Measurements from ENCODE around the gene BAIAP2. TPM values are rescaled to one million over a fixed set of nuclear protein-coding genes. Genes with fewer than 3 reads are reported as not detected.
"Not testable (repeated sequence)": the region's sequence is repeated elsewhere in the genome, so short reads cannot be mapped to it uniquely, and the experiment has no call there.

Gene BAIAP2
- total RNA-seq, 2 experiments from 2014 or later, result 3.3 to 3.6 TPM

DNA sequence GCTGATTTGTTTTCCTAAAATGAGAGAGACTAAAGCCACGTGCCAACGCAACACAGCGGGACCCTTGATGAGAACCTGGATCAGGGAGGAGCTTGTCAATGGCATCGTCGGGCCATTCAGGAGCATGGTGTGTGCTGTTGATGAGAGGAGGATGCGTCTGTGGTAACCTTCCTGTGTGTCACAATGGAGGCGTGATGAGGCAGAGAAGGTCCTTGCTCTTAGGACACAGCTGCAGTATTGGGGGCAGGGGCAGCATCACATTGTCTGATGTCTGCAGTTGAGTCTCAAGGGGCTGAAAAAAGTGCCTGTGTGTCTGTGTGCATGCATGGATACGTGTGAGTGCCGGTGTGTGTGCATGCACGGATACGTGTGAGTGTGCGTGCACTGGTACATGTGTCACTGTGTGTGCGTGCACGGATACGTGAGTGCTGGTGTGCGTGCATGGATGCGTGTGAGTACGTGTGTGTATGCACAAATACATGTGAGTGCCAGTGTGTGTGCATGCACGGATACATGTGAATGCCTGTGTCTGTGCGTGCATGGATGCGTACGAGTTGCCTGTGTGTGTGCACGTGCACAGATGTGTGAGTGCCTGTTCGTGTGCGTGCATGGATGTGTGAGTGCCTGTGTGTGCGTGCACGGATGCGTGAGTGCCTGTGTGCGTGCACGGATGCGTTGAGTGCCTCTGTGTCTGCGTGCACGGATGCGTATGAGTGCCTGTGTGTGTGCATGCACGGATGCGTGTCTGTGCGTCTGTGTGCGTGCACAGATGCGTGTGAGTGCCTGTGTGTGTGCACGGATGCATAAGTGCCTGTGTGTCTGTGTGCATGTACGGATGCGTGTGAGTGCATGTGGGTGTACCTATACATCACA lies 39.3 kb downstream of the BAIAP2 start:
- POLR2A ChIA-PET, result no interaction called here
- Mint-ChIP-seq H3K9me3 (no peaks in the 10 kb centered on the region), H3K27ac (no peak overlapping the region), H3K4me1 (ENCODE audit: low read depth) (no peaks in the 10 kb centered on the region), H3K4me3 (no peak overlapping the region), H3K27me3 (no peaks in the 10 kb centered on the region), H3K36me3 (no peaks in the 10 kb centered on the region)
- CTCF ChIA-PET, result interaction anchor here (1.2 kb wide), 1 partner anchor 50 kb away, joined by 3 read pairs; no protein-coding TSS in a partner anchor
- no peak for DNase-seq
- intact Hi-C loops (cut with micrococcal nuclease), result no loop called here

DNA sequence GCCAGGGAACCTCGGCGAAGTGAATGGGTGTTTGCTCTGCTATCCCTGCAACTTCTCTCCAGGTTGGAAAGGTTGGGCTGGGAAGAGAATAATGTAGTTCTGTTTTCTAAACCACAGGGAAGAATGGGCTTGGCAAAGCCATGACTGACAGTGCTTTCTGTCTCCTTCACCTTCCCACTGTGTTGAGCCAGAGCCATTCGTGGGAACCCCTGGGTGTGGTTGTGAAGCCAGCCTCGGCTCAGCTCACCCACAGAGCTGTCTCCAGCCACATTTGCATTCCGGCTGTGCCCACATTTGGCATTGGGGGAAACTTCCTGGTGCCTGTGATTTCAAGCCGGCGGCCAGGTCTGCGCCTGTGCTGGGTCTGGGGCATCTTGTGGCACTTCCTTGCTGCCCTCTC lies 39.9 kb downstream of the BAIAP2 start:
- intact Hi-C loops (cut with micrococcal nuclease), result no loop called here
- Mint-ChIP-seq H3K27me3 (no peaks in the 10 kb centered on the region), H3K4me1 (ENCODE audit: low read depth) (no peaks in the 10 kb centered on the region), H3K9me3 (no peaks in the 10 kb centered on the region), H3K36me3 (no peaks in the 10 kb centered on the region), H3K4me3 (no peak overlapping the region), H3K27ac (no peak overlapping the region)
- no peak for DNase-seq
- ChIA-PET CTCF (no interaction called here), POLR2A (no interaction called here)

DNA sequence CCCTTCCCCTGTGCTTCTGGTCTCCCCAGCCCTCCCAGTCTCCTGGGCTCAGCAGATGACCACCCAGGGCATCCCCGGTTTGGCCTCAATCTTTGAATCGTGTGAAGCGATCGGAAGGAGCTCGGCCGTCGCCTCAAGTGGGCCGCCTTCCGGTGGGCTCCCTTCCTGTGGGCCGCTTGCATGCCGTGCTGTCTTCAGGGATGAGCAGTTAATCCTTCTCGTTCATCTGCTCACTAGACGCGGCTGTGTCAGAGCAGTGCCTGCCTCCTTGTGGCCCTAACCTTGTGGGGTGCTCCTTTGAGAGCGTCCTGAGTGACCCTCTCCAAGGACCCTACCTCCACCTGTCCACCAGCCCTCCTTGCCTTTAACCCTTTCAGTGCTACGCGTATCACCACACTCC lies 40.4 kb downstream of the BAIAP2 start:
- Mint-ChIP-seq H3K4me3 (no peak overlapping the region), H3K36me3 (no peaks in the 10 kb centered on the region), H3K27ac (no peak overlapping the region), H3K9me3 (no peaks in the 10 kb centered on the region), H3K4me1 (ENCODE audit: low read depth) (no peaks in the 10 kb centered on the region), H3K27me3 (no peaks in the 10 kb centered on the region)
- CTCF ChIA-PET, result no interaction called here
- POLR2A ChIA-PET, result no interaction called here
- intact Hi-C loops (cut with micrococcal nuclease), result no loop called here
- DNase-seq, result no peak

DNA sequence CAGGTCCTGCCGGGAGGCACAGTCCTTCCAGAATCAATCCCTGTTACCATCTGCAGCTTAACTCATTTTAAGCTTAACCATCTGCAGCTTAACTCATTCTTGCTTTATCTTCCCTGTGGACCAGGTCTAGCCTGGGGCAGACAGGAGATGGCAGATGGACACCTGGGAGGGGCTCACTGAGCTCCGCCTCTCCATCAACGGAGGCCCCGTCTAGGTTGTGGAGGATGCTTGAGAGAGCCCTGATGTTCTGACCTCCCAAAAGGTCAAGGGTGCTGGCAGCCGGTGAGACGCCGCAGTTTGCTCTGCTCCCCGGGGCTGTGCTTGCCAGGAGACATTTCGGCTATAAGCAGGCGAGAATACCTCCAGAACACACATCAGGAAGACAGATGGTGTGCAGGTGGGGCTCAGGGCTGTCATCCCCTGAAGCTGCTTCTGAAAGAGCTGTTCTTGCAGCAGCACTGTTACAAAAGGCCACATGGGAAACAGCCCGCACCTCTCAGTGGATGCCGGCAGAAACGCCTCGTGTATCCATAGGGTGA lies 41.3 kb downstream of the BAIAP2 start:
- Mint-ChIP-seq H3K4me3 (no peak overlapping the region), H3K4me1 (ENCODE audit: low read depth) (no peaks in the 10 kb centered on the region), H3K27ac (no peak overlapping the region), H3K36me3 (no peaks in the 10 kb centered on the region), H3K9me3 (no peaks in the 10 kb centered on the region), H3K27me3 (no peaks in the 10 kb centered on the region)
- no peak for DNase-seq
- POLR2A ChIA-PET, result no interaction called here
- CTCF ChIA-PET, result no interaction called here
- intact Hi-C loops (cut with micrococcal nuclease), result no loop called here

DNA sequence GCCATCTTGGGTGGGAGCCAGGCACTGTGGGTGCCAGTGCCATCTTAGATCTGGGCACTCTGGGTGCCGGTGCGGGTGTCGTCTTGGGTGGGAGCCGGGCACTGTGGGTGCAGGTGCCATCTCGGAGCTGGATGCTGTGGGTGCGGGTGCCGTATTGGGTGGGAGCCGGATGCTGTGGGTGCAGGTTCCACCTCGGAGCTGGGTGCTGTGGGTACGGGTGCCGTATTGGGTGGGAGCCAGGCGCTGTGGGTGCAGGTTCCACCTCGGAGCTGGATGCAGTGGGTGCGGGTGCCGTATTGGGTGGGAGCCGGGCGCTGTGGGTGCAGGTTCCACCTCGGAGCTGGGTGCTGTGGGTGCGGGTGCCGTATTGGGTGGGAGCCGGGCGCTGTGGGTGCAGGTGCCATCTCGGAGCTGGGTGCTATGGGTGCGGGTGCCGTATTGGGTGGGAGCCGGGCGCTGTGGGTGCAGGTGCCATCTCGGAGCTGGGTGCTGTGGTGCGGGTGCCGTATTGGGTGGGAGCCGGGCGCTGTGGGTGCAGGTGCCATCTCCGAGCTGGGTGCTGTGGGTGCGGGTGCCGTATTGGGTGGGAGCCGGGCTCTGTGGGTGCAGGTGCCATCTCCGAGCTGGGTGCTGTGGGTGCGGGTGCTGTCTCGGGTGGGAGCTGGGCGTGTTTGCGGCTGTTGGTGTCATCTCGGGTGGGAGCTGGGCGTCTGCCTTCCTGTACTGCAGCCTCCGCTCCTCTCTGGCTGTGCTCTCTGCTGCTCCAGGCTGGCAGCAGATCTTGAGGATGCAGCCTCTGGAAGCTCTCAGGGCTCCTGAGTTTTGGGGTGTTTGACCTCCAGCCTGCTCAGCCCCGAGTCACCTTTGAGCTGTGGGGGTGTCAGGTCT lies 43.3 kb downstream of the BAIAP2 start:
- intact Hi-C loops (cut with micrococcal nuclease); H3K27me3 Mint-ChIP-seq; H3K27ac Mint-ChIP-seq; H3K4me3 Mint-ChIP-seq; POLR2A ChIA-PET; DNase-seq; H3K36me3 Mint-ChIP-seq; H3K9me3 Mint-ChIP-seq; H3K4me1 Mint-ChIP-seq (ENCODE audit: low read depth): not testable (repeated sequence)
- CTCF ChIA-PET, result interaction anchor here (1.3 kb wide), 1 partner anchor 23 kb away, joined by 5 read pairs; no protein-coding TSS in a partner anchor

DNA sequence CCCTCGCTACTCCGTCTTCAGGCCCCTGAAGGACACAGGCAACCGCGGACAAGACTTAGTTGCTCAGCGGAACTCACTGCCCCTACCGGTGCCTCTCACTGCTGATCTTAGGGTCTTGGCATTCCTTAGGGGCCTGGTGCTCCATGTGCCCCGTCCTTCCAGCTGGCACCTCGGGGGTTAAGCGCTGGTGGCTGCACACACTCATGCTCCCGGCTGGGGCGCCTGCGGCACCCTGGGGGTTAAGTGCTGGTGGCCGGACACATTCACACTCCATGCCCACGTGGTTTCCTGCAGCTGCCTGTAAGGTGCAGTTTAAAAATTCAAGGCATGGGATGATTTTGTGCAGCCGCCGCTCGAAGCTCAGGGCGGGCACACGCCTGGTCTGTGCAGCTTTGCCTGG lies 45.1 kb downstream of the BAIAP2 start:
- no peak for DNase-seq
- no peaks in the 10 kb centered on the region for H3K9me3 Mint-ChIP-seq
- no peaks in the 10 kb centered on the region for H3K27me3 Mint-ChIP-seq
- no peak overlapping the region for H3K4me3 Mint-ChIP-seq
- no peaks in the 10 kb centered on the region for H3K36me3 Mint-ChIP-seq
- POLR2A ChIA-PET, result no interaction called here
- no peaks in the 10 kb centered on the region for H3K4me1 Mint-ChIP-seq (ENCODE audit: low read depth)
- CTCF ChIA-PET, result no interaction called here
- H3K27ac Mint-ChIP-seq, result no peak overlapping the region
- intact Hi-C loops (cut with micrococcal nuclease), result no loop called here

DNA sequence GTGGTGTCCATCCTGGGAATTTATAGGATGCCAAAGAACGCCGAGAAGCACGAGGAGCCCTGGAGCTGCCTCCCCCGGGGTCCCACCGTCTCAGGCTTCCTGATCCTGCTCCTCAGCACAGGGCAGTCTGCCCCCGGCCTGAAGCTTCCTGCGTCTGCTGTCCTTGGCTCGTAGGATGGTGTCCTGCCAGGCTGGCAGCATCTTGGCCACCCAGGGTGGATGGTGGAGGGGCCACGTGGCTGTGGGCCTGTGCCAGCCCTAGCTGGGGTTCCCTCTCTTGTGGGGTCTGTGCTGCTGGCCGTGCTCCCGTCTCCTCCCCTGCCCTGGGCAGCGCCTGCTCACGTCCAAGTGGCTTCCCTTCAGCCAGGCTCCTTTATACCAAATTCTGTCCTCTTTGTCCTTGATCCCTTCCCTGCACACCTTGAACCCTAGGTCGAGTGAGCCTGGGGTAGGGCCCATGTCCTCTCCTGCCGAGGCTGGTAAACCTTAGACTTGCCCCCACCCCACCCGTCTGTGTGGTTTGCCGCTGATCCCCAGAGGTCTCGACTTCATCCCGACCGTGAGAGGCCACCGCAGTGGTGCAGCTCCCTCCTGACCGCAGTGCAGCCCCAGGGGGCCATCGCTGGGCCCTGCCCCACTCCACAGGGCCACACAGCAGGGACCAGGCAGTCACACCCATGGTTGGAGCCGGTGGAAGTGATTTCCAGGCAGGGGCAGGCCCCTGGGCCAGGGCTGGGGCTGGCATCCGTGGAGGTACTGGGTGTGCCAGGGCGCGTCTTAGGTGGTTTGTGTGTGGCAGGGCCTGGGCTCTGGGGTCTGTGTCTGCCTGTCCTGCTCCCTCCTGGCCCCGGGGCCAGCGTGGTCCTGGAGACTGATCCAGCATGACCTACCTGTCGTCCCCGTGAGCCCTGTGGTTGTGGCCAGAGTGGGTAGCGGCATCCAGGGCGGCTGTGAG lies 46.5 kb downstream of the BAIAP2 start:
- intact Hi-C loops (cut with micrococcal nuclease), result no loop called here
- POLR2A ChIA-PET, result no interaction called here
- H3K27me3 Mint-ChIP-seq, result no peaks in the 10 kb centered on the region
- no peak for DNase-seq
- CTCF ChIA-PET, result no interaction called here
- H3K9me3 Mint-ChIP-seq, result no peaks in the 10 kb centered on the region
- no peak overlapping the region for H3K4me3 Mint-ChIP-seq
- no peak overlapping the region for H3K27ac Mint-ChIP-seq
- H3K4me1 Mint-ChIP-seq (ENCODE audit: low read depth), result no peaks in the 10 kb centered on the region
- H3K36me3 Mint-ChIP-seq, result no peaks in the 10 kb centered on the region

DNA sequence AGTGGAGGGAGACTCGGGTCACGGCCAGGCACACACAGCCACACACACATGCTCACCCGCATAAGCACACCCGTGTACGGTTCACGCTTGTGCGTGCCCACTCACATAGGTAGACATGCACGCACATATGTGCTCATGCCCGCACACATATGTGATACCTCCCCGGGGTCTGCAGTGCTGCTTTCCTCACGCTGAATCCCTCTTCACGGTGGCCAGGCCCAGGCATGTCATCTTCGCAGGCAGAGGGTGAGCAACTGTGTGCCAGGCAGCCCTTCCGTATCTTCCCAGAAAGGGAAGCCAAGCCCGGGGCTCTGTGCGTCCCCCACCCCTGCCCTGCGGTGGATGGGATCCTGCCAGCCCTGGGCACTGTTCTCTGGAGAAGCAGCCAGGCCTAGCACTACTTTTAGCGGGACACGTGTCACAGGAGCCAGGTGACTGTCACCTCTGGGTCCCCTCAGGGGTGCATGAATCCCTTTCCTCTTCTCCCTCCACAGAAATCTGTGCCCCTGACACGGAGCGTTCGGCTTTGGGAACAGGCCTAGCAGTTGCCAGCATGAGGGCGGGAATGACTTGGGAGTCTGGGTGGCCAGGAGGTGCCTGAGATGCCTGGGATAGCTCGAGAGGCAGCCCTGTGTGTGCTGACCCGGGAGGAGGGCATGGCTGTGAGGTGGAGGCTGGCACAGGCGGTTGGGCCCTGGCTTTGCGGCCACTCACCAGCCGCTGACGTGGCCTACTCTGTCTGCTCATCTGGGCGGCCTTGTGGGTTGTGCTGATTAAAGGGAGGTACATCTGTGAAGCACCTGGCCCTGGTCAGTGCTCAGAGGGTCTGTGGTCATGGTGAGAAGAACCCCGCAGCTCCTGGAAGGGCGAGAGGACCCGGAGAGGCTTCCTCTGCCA lies 47.5 kb downstream of the BAIAP2 start:
- H3K9me3 Mint-ChIP-seq, result no peaks in the 10 kb centered on the region
- no peak overlapping the region for H3K4me3 Mint-ChIP-seq
- no peak for DNase-seq
- no peaks in the 10 kb centered on the region for H3K4me1 Mint-ChIP-seq (ENCODE audit: low read depth)
- H3K27me3 Mint-ChIP-seq, result no peaks in the 10 kb centered on the region
- no peak overlapping the region for H3K27ac Mint-ChIP-seq
- intact Hi-C loops (cut with micrococcal nuclease), result no loop called here
- ChIA-PET POLR2A (no interaction called here), CTCF (no interaction called here)
- H3K36me3 Mint-ChIP-seq, result no peaks in the 10 kb centered on the region

DNA sequence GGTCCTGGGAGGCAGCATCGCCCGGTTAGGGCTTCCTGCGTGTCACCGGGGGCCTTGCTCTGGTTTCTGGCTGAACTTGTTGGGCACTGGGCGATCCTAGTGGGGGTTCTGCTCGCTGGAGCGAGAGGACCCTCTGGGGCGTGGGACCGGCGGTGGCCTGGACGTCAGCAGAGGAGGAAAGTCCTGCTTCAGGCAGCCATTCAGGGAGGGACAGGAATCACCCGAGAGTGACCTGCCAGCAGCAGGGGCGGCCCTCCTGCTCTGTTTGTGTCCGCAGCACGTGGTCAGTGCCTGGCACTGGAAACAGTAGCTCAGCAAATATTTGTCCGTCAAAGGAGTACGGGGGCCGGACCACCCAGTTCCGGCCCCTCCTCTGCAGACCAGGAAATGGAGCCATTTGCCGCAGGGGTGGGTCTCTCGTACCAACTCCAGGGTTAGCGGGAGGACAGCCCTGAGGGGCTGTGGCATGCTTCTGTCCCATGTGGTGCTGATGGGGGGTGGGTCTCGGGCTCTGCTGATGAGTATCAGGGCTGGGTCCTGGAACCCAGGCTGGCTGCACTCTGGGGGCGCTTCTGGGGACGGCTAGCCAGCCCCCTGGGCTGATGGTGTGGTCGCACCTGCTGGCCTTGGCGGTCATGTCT lies 48.3 kb downstream of the BAIAP2 start:
- Mint-ChIP-seq H3K4me3 (no peak overlapping the region), H3K9me3 (no peaks in the 10 kb centered on the region), H3K27ac (no peak overlapping the region), H3K27me3 (no peaks in the 10 kb centered on the region), H3K36me3 (no peaks in the 10 kb centered on the region), H3K4me1 (ENCODE audit: low read depth) (no peaks in the 10 kb centered on the region)
- DNase-seq, result no peak
- intact Hi-C loops (cut with micrococcal nuclease), result no loop called here
- ChIA-PET CTCF (no interaction called here), POLR2A (no interaction called here)

DNA sequence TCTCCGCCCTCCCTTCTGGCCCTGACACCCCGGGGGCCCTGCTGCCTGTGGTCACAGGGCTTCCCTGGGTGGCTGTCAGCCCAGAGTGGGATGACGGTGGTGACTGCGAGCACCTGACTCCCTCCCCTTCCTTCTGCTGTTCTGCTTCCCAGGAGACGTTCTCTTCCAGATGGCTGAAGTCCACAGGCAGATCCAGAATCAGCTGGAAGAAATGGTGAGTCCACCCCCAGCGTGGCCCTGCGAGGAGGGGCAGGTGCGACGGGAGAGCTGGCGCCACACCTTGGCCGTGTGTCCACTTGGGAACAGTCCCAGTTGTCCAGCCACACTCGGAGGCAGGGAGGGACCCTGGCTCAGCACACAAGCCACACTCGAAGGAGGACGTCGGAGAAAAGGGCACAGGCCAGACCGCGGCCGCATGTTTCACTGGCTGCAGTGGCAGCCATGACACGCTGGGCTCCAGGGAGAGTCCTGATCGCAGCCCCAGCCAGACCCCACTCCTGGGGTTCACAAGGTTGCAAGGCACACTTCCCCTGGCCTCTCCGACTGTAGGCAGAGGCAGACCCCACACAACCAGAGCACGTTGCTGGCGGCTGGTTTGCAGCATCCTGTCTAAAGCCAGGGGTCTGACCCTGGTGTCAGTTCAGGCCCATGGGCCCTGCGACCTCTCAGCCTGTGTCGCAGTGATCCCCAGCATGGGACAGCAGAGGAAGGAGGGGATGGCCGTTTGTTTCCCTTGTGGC lies 49.9 kb downstream of the BAIAP2 start:
- H3K9me3 Mint-ChIP-seq, result no peaks in the 10 kb centered on the region
- DNase-seq, result no peak
- ChIA-PET CTCF (interaction anchor here (0.9 kb wide), 1 partner anchor 17 kb away, joined by 5 read pairs; no protein-coding TSS in a partner anchor), POLR2A (no interaction called here)
- H3K4me3 Mint-ChIP-seq, result no peak overlapping the region
- H3K27ac Mint-ChIP-seq, result no peak overlapping the region
- H3K27me3 Mint-ChIP-seq, result no peaks in the 10 kb centered on the region
- H3K4me1 Mint-ChIP-seq (ENCODE audit: low read depth), result no peaks in the 10 kb centered on the region
- intact Hi-C loops (cut with micrococcal nuclease), result no loop called here
- no peaks in the 10 kb centered on the region for H3K36me3 Mint-ChIP-seq

All from activated CD4-positive, alpha-beta memory T cell treated with anti-CD3 and anti-CD28 coated beads for 36 hours (primary cell).